GM21825 (cell line): ENCODE measurements around the gene TMEM108.

Experiments used
- ATAC-seq: cut with Tn5 transposase; IDR thresholded peaks from one replicate; pipeline ENCODE4 v1.9.1; 2021; ENCODE audit warnings: mild to moderate bottlenecking, moderate library complexity; ENCODE audit not compliant: unreplicated experiment

The TMEM108 gene

GRCh38 chr3:133301194-133301593 lies 263.0 kb downstream of the TMEM108 start:
- no peak for ATAC-seq

- no peak for ATAC-seq
Measured at GRCh38 chr3:133301731-133302130, 263.5 kb downstream of the TMEM108 start.

GRCh38 chr3:133303430-133303829 lies 265.2 kb downstream of the TMEM108 start:
- no peak for ATAC-seq

GRCh38 chr3:133317866-133318265 lies 279.7 kb downstream of the TMEM108 start:
- ATAC-seq: no peak

- ATAC-seq: no peak
Measured at GRCh38 chr3:133328373-133328772, 290.2 kb downstream of the TMEM108 start.

GRCh38 chr3:133329626-133330025 lies 291.4 kb downstream of the TMEM108 start:
- ATAC-seq: no peak

- ATAC-seq: no peak
Measured at GRCh38 chr3:133330065-133330464, 291.9 kb downstream of the TMEM108 start.

- ATAC-seq: no peak
Measured at GRCh38 chr3:133330522-133330921, 292.3 kb downstream of the TMEM108 start.

GRCh38 chr3:133354721-133355120 lies 316.5 kb downstream of the TMEM108 start:
- no peak for ATAC-seq

GRCh38 chr3:133360476-133360875 lies 322.3 kb downstream of the TMEM108 start:
- ATAC-seq: no peak

- no peak for ATAC-seq
Measured at GRCh38 chr3:133361011-133361410, 322.8 kb downstream of the TMEM108 start.

GRCh38 chr3:133361435-133361834 lies 323.2 kb downstream of the TMEM108 start:
- ATAC-seq: no peak

- no peak for ATAC-seq
Measured at GRCh38 chr3:133362539-133362938, 324.3 kb downstream of the TMEM108 start.

GRCh38 chr3:133364704-133365103 lies 326.5 kb downstream of the TMEM108 start:
- ATAC-seq: no peak

- ATAC-seq: no peak
Measured at GRCh38 chr3:133366921-133367320, 328.7 kb downstream of the TMEM108 start.

- ATAC-seq: no peak
Measured at GRCh38 chr3:133367403-133367802, 329.2 kb downstream of the TMEM108 start.

GRCh38 chr3:133367956-133368355 lies 329.8 kb downstream of the TMEM108 start:
- ATAC-seq: no peak

GRCh38 chr3:133368371-133369067 lies 330.3 kb downstream of the TMEM108 start:
- no peak for ATAC-seq

- ATAC-seq: no peak
Measured at GRCh38 chr3:133369068-133369440, 330.9 kb downstream of the TMEM108 start.

- no peak for ATAC-seq
Measured at GRCh38 chr3:133371181-133371580, 333.0 kb downstream of the TMEM108 start.

- no peak for ATAC-seq
Measured at GRCh38 chr3:133371676-133372075, 333.5 kb downstream of the TMEM108 start.

GRCh38 chr3:133374708-133375402 lies 336.7 kb downstream of the TMEM108 start:
- no peak for ATAC-seq

- ATAC-seq: no peak
Measured at GRCh38 chr3:133375403-133375745, 337.2 kb downstream of the TMEM108 start.
